Lung (tissue), 12 donors: ENCODE data around the gene SFT2D3. TPM values are rescaled to one million over a fixed set of nuclear protein-coding genes. Genes with fewer than 3 reads are reported as not detected.

Source experiments
- ATAC-seq: fragments of 200-7000 bp; cut with Tn5 transposase; one replicate; pipeline ENCODE4 v1.9.1; 2020; ENCODE audit warnings: moderate number of reproducible peaks; ENCODE audit not compliant: insufficient read depth, low FRiP score
- DNase-seq, 3 donors: peaks; one replicate each; pipeline ENCODE4 v3.0.0-alpha.2; 2013 to 2017
- H3K27ac ChIP-seq, 2 donors: one replicate each; pipeline ENCODE4 v1.5.1; 2013; ENCODE audit warnings: mild to moderate bottlenecking in 2 of 2, moderate library complexity in 2 of 2, control low read depth in 1 of 2, inconsistent platforms in 1 of 2, low read depth in 1 of 2, low read length in 1 of 2
- H3K27me3 ChIP-seq, 3 donors: one replicate each; pipeline ENCODE4 v1.5.1; 2013; ENCODE audit warnings: low read length in 2 of 3; ENCODE audit not compliant: control insufficient read depth in 3 of 3, insufficient read depth in 3 of 3
- H3K36me3 ChIP-seq, 4 donors: one replicate each; pipeline ENCODE4 v1.5.1; 2013; ENCODE audit warnings: low read length in 4 of 4, mild to moderate bottlenecking in 1 of 4, moderate library complexity in 1 of 4; ENCODE audit not compliant: control insufficient read depth in 4 of 4, insufficient read depth in 4 of 4
- H3K4me1 ChIP-seq, 5 donors: one replicate each; pipeline ENCODE4 v1.5.1; 2013; ENCODE audit warnings: low read length in 5 of 5, mild to moderate bottlenecking in 2 of 5, moderate library complexity in 1 of 5; ENCODE audit not compliant: control insufficient read depth in 5 of 5, insufficient read depth in 5 of 5
- H3K4me3 ChIP-seq: one replicate; pipeline ENCODE4 v1.5.1; 2013; ENCODE audit warnings: mild to moderate bottlenecking, control low read depth, moderate library complexity
- H3K9ac ChIP-seq, 2 donors: one replicate each; pipeline ENCODE4 v1.5.1; 2013; ENCODE audit warnings: low read length in 2 of 2, control low read depth in 1 of 2; ENCODE audit not compliant: insufficient read depth in 1 of 2
- H3K9me3 ChIP-seq, 4 donors: one replicate each; pipeline ENCODE4 v1.5.1; 2013; ENCODE audit warnings: low read length in 3 of 4, mild to moderate bottlenecking in 1 of 4, moderate library complexity in 1 of 4; ENCODE audit not compliant: control insufficient read depth in 4 of 4, insufficient read depth in 3 of 4
- CTCF ChIP-seq: IDR thresholded peaks from 2 replicates; pipeline ENCODE4 v1.5.1; 2012; ENCODE audit warnings: mild to moderate bottlenecking; ENCODE audit errors: control extremely low read depth, extremely low read depth
- WGBS, 2 donors: extraction: QIAGEN DNeasy Blood & Tissue Kit; methylation state at CpG; one replicate each; pipeline ENCODE4 v1.1.7; 2013; 5-methylcytosine and 5-hydroxymethylcytosine counted together
- polyA plus RNA-seq, 2 donors: library from polyadenylated mRNA; stranded (reverse); fragments of 200-250 nt; gene quantifications; one replicate each; pipeline ENCODE4 v1.2.1, GENCODE V29; 2013
- total RNA-seq, 2 donors: library from RNA; depleted of rRNA in 1 of 2; stranded (reverse); fragments of >200 nt in 1 of 2; gene quantifications; one replicate each; pipeline ENCODE4 v1.2.1, GENCODE V29; 2014 to 2021
- donor health status: control.
- donor health status: control.
- donor health status: Bipolar disorder and iron deficiency.
- donor health status: healthy.
- donor health status: DM: yes; HTN: yes; CAD: no.

The SFT2D3 gene
- total and polyA plus RNA-seq, 4 donors = 5.0 to 11.0 (median 8.5) TPM

- Histone ChIP-seq H3K4me3 (no peak overlapping the region), H3K27me3 (no peaks in the 10 kb centered on the region), H3K9me3 (no peaks in the 10 kb centered on the region), H3K36me3 (peaks cover 4 to 29% (median 10%) of the 10 kb centered on the region in 4 donors), H3K4me1 (peaks cover 8 to 70% (median 27%) of the 10 kb centered on the region in 5 donors), H3K27ac (peak overlapping the region in 1 of 2 donors; percentile 37), H3K9ac (no peak overlapping the region)
- WGBS, 2 donors = 66 to 74% methylated on average over 5 of the region's 5 CpGs
- DNase-seq (peak in 2 of 3 donors; percentile 44 to 95), ATAC-seq (no peak)
- TF ChIP-seq CTCF = no peak
Observed at GRCh38 chr2:127705391-127706065, 4.2 kb downstream of the SFT2D3 start.

GRCh38 chr2:127706215-127706990 lies 5.1 kb downstream of the SFT2D3 start:
- WGBS, 2 donors = 90 to 91% methylated on average over 14 of the region's 14 CpGs
- peak overlapping the region in 1 of 2 donors; percentile 74 for H3K27ac ChIP-seq
- no peak for DNase-seq

GRCh38 chr2:127707890-127708648 lies 6.8 kb downstream of the SFT2D3 start:
- no peak overlapping the region for H3K4me3 ChIP-seq
- no peak overlapping the region for H3K9ac ChIP-seq
- H3K4me1 ChIP-seq = peaks cover 6 to 55% (median 27%) of the 10 kb centered on the region in 5 donors
- H3K27me3 ChIP-seq = no peaks in the 10 kb centered on the region
- 83 to 87% methylated on average over 9 of the region's 9 CpGs for WGBS, 2 donors
- TF ChIP-seq CTCF = no peak
- DNase-seq (peak; percentile 86 to 93 (median 92)), ATAC-seq (no peak)
- H3K36me3 ChIP-seq = peaks cover 5 to 29% (median 11%) of the 10 kb centered on the region in 4 donors
- no peak overlapping the region for H3K27ac ChIP-seq
- H3K9me3 ChIP-seq = no peaks in the 10 kb centered on the region

More at GRCh38 chr2:127706215-127706990, 5.1 kb downstream of the SFT2D3 start:
- Histone ChIP-seq H3K27me3 (no peaks in the 10 kb centered on the region), H3K9me3 (no peaks in the 10 kb centered on the region), H3K36me3 (peaks cover 5 to 29% (median 10%) of the 10 kb centered on the region in 4 donors), H3K4me3 (no peak overlapping the region), H3K9ac (peak overlapping the region in 1 of 2 donors; percentile 40), H3K4me1 (peaks cover 8 to 65% (median 27%) of the 10 kb centered on the region in 5 donors)
- TF ChIP-seq CTCF = no peak
- ATAC-seq = no peak
